Activated B cell treated with CpG ODN at 0.5 μM for 24 hours (primary cell): ENCODE measurements around the gene CHIT1. TPM values are rescaled to one million over a fixed set of nuclear protein-coding genes. Genes with fewer than 3 reads are reported as not detected.

Source experiments
- ATAC-seq: fragments of 200-7000 bp; cut with Tn5 transposase; one replicate; pipeline ENCODE4 v1.10.0; 2021; ENCODE audit warnings: low read depth, mild to moderate bottlenecking, moderate library complexity
- CTCF ChIA-PET: fragments of 350-600 bp; sonication (Branson Sonifier 250); formaldehyde crosslinking; loops from one replicate; lab custom pipeline; 2021; ENCODE audit warnings: antibody characterized with exemption; lab: Charles Lee
- POLR2A ChIA-PET: fragments of 350-600 bp; sonication (Branson Sonifier 250); formaldehyde crosslinking; loops from one replicate; lab custom pipeline; 2021; ENCODE audit warnings: antibody characterized with exemption; lab: Charles Lee
- DNase-seq: peaks from one replicate; pipeline ENCODE4 v3.0.0; 2022
- H3K27ac Mint-ChIP-seq: one replicate; pipeline ENCODE4 v1.8.0; 2020; ENCODE audit warnings: mixed read lengths
- H3K27me3 Mint-ChIP-seq: one replicate; pipeline ENCODE4 v1.8.0; 2021; ENCODE audit warnings: mixed read lengths
- H3K36me3 Mint-ChIP-seq: one replicate; pipeline ENCODE4 v1.8.0; 2021; ENCODE audit warnings: low read depth, mixed read lengths
- H3K4me1 Mint-ChIP-seq: one replicate; pipeline ENCODE4 v1.8.0; 2021; ENCODE audit warnings: mixed read lengths
- H3K4me3 Mint-ChIP-seq: one replicate; pipeline ENCODE4 v1.8.0; 2020; ENCODE audit warnings: mild to moderate bottlenecking, mixed read lengths
- H3K9me3 Mint-ChIP-seq: one replicate; pipeline ENCODE4 v1.8.0; 2020; ENCODE audit warnings: mixed read lengths
- intact Hi-C: fragments of 100-400 bp; cut with micrococcal nuclease; formaldehyde crosslinking; loops from one replicate; pipeline ENCODE4 v1.15.1; 2024
- total RNA-seq: library from RNA; stranded (reverse); gene quantifications from 2 replicates; pipeline ENCODE4 v1.2.3, GENCODE V29; 2022
- TF ChIP-seq, protein P1 (sequence below): fragments of 200-600 bp; IDR thresholded peaks from one replicate; pipeline ENCODE4 v1.8.0; 2022; ENCODE audit warnings: antibody characterized with exemption, mild to moderate bottlenecking

The CHIT1 gene
- total RNA-seq, 1 donor from 2014 or later = 6.6 TPM

DNA sequence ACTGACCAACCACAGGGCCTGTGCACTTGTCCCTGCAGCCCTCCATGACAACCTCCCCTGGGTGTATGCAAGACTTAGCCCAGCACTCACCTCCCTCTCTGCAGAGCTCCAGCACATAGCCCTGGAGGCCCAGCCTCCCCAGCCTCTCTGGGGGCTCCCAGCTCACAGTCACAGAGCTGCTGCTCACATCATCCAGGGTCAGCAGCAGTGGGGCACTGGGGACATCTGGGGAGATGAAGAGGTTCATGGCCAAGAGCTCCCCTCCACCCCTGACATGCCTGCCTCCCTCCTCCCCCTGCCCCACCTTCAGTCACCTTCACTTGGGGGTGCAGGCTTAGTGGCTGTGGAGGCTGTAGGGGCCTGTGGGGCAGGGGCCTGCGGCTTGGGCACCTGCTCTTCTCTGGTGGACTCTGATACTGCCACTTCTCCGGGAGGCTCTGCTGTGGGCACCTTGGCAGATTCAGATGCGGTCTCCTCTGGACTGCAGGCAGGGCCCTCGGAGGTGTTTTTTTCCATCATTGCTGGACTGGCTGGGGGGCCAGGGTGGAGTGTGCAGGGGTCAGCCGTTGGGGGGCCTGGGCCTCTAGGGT lies 54.1 kb downstream of the CHIT1 start, which contains the start of gene MYBPH:
TSS of gene MYBPH (minus strand) at position 590 of the 590 bp plus-strand sequence. CDS start at position 519, 71 bp downstream.
- POLR2A ChIA-PET = no interaction called here
- H3K4me3 Mint-ChIP-seq = no peak within 1 kb of the TSS

DNA sequence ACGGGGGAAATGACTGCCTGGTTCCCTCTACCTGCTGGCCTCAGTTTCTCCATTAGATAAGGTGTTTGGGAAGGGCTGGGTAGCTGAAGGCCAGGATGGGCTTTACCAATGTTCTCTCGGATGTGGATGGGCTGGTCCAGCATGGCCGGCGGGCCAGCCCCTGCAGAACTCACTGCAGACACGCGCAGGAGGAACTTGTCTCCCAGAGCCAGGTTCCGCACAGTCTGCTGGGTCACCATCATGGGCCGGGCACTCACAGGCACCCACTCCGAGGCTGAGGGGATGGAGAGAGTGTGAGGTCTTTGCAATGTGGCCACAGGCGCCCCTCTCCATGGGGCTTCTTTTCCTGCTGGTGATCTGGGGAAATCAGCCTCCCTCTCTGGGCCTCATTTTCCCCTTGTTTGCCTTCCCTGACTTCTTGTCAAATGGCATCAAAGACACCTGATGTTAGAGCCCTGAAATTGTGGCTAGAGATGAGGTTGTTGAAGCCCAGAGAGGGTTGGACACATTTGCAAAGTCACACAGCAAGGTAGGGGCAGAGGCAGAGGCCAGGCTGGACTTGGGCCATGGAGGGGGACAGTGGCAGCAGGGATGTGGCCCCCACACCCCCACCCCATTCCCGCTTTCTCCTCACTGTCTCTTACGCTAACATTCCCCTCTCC lies 55.0 kb downstream of the CHIT1 start:
- Mint-ChIP-seq H3K27ac (no peak overlapping the region), H3K27me3 (peaks cover 18% of the 10 kb centered on the region), H3K9me3 (no peaks in the 10 kb centered on the region), H3K4me3 (no peak overlapping the region), H3K36me3 (no peaks in the 10 kb centered on the region), H3K4me1 (peaks cover 6% of the 10 kb centered on the region)
- ChIA-PET POLR2A (no interaction called here), CTCF (no interaction called here)
- intact Hi-C loops = no loop called here
- DNase-seq (no peak), ATAC-seq (no peak)
- TF ChIP-seq, protein P1, sequence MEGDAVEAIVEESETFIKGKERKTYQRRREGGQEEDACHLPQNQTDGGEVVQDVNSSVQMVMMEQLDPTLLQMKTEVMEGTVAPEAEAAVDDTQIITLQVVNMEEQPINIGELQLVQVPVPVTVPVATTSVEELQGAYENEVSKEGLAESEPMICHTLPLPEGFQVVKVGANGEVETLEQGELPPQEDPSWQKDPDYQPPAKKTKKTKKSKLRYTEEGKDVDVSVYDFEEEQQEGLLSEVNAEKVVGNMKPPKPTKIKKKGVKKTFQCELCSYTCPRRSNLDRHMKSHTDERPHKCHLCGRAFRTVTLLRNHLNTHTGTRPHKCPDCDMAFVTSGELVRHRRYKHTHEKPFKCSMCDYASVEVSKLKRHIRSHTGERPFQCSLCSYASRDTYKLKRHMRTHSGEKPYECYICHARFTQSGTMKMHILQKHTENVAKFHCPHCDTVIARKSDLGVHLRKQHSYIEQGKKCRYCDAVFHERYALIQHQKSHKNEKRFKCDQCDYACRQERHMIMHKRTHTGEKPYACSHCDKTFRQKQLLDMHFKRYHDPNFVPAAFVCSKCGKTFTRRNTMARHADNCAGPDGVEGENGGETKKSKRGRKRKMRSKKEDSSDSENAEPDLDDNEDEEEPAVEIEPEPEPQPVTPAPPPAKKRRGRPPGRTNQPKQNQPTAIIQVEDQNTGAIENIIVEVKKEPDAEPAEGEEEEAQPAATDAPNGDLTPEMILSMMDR = no peak

More for the DNA sequence above, 54.1 kb downstream of the CHIT1 start, which contains the start of gene MYBPH:
- Mint-ChIP-seq H3K9me3 (no peaks in the 10 kb centered on the region), H3K27ac (no peak within 1 kb of the TSS), H3K4me1 (peaks cover 6% of the 10 kb centered on the region), H3K36me3 (no peaks in the 10 kb centered on the region), H3K27me3 (peaks cover 20% of the 10 kb centered on the region)
- CTCF ChIA-PET = no interaction called here
- intact Hi-C loops = no loop called here
- no peak for ATAC-seq
- TF ChIP-seq, protein P1 = no peak
- DNase-seq = no peak

DNA sequence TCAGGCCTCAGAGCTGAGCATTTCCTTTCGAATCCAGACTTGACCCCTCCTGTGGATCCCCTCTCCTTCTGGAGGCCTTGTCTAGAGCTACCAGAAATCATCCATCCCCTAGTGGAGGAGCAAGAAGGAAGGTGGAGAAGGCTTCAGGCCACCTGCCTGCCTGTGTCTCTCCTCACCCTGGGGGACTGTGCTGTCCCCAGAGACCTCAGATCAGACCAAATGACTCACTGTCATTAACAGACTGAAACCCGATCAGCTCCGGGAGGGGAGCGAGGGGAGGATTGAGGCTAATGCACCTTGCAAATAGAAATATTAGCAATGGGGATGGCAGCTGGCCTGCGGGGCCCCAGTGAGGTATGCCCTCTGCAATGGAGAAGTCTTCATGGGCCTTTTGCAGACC lies 55.9 kb downstream of the CHIT1 start:
- TF ChIP-seq, protein P1 = no peak
- H3K27ac Mint-ChIP-seq = no peak overlapping the region
- CTCF ChIA-PET = no interaction called here
- H3K4me1 Mint-ChIP-seq = peaks cover 8% of the 10 kb centered on the region
- H3K9me3 Mint-ChIP-seq = no peaks in the 10 kb centered on the region
- H3K36me3 Mint-ChIP-seq = no peaks in the 10 kb centered on the region
- peak; percentile 93 for ATAC-seq
- H3K4me3 Mint-ChIP-seq = no peak overlapping the region
- DNase-seq = peak; percentile 32
- intact Hi-C loops = no loop called here
- H3K27me3 Mint-ChIP-seq = peaks cover 16% of the 10 kb centered on the region
- POLR2A ChIA-PET = no interaction called here

DNA sequence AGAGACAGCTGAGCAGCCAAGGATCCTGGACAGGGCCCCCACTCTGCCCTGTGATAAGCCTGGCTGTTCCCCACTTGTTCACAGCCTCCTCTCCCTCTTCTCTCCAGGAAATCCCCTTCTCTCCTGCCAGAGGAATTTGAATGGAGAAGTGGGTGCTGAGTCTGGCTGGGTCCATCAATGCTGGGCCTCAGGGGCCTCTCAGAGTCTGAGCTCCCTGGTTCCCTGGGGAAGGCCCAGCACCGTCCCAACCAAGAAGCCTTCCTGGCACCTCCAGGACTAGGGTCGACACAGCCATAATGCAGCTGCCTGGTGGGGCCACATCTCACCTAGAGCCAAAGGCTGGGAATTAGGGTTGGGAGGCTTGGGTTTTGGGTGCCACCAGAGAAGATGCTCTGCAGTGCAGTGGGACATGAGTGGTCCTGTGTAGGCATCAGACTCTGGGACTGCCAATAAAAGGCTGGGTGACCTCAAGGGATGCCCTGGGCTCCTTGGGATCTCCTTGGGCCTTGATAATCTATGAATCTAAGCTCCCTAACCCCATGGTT lies 56.4 kb downstream of the CHIT1 start:
- TF ChIP-seq, protein P1 = no peak
- Mint-ChIP-seq H3K4me1 (peaks cover 8% of the 10 kb centered on the region), H3K9me3 (no peaks in the 10 kb centered on the region), H3K27ac (no peak overlapping the region), H3K36me3 (no peaks in the 10 kb centered on the region), H3K27me3 (peaks cover 12% of the 10 kb centered on the region), H3K4me3 (no peak overlapping the region)
- intact Hi-C loops = no loop called here
- CTCF ChIA-PET = interaction anchor here (0.6 to 1.5 kb wide), 3 partner anchors 11 to 133 kb away, joined by 3 to 11 read pairs (median 5); no protein-coding TSS in a partner anchor
- ATAC-seq (no peak), DNase-seq (no peak)
- POLR2A ChIA-PET = no interaction called here
